Measurements from ENCODE around the gene IMMP2L.

Gene IMMP2L

GRCh38 chr7:110891197-110891596 lies 671.1 kb downstream of the IMMP2L start:
- no peak overlapping the region for H3K4me3 ChIP-seq (replicated peaks; ENCODE audit: low read depth, low read length)
- no peak for DNase-seq (ENCODE audit: low read depth)
- TF ChIP-seq CTCF (IDR thresholded peaks at IDR 0.05; ENCODE audit: low read length, missing control alignments), result no peak

- no peak for TF ChIP-seq CTCF (IDR thresholded peaks at IDR 0.05; ENCODE audit: low read length, missing control alignments)
- DNase-seq (ENCODE audit: low read depth), result no peak
- no peak overlapping the region for H3K4me3 ChIP-seq (replicated peaks; ENCODE audit: low read depth, low read length)
These were observed 672.2 kb downstream of the IMMP2L start for GRCh38 chr7:110890101-110890500.

GRCh38 chr7:110889335-110889734 lies 673.0 kb downstream of the IMMP2L start:
- no peak overlapping the region for H3K4me3 ChIP-seq (replicated peaks; ENCODE audit: low read depth, low read length)
- DNase-seq (ENCODE audit: low read depth), result no peak
- TF ChIP-seq CTCF (IDR thresholded peaks at IDR 0.05; ENCODE audit: low read length, missing control alignments), result no peak

GRCh38 chr7:110888641-110889040 lies 673.7 kb downstream of the IMMP2L start:
- no peak for DNase-seq (ENCODE audit: low read depth)
- no peak for TF ChIP-seq CTCF (IDR thresholded peaks at IDR 0.05; ENCODE audit: low read length, missing control alignments)
- no peak overlapping the region for H3K4me3 ChIP-seq (replicated peaks; ENCODE audit: low read depth, low read length)

GRCh38 chr7:110885474-110885873 lies 676.8 kb downstream of the IMMP2L start:
- TF ChIP-seq CTCF (IDR thresholded peaks at IDR 0.05; ENCODE audit: low read length, missing control alignments), result no peak

GRCh38 chr7:110881721-110882120 lies 680.6 kb downstream of the IMMP2L start:
- no peak for TF ChIP-seq CTCF (IDR thresholded peaks at IDR 0.05; ENCODE audit: low read length, missing control alignments)
- no peak for DNase-seq (ENCODE audit: low read depth)
- H3K4me3 ChIP-seq (replicated peaks; ENCODE audit: low read depth, low read length), result no peak overlapping the region

More at GRCh38 chr7:110885474-110885873, 676.8 kb downstream of the IMMP2L start:
- H3K4me3 ChIP-seq (replicated peaks; ENCODE audit: low read depth, low read length), result no peak overlapping the region
- no peak for DNase-seq (ENCODE audit: low read depth)

GRCh38 chr7:110880971-110881370 lies 681.3 kb downstream of the IMMP2L start:
- no peak for TF ChIP-seq CTCF (IDR thresholded peaks at IDR 0.05; ENCODE audit: low read length, missing control alignments)
- DNase-seq (ENCODE audit: low read depth), result no peak
- no peak overlapping the region for H3K4me3 ChIP-seq (replicated peaks; ENCODE audit: low read depth, low read length)

Data from fibroblast of pulmonary artery (primary cell).